GM18498 (cell line): Measurements from ENCODE around the gene CDKN2AIP.
"Not testable (repeated sequence)": the region's sequence is repeated elsewhere in the genome, so short reads cannot be mapped to it uniquely, and the experiment has no call there.

Experiments used
- ATAC-seq: cut with Tn5 transposase; IDR thresholded peaks from one replicate; pipeline ENCODE4 v1.9.1; 2021; ENCODE audit warnings: mild to moderate bottlenecking, moderate library complexity; ENCODE audit not compliant: unreplicated experiment

Gene CDKN2AIP

DNA sequence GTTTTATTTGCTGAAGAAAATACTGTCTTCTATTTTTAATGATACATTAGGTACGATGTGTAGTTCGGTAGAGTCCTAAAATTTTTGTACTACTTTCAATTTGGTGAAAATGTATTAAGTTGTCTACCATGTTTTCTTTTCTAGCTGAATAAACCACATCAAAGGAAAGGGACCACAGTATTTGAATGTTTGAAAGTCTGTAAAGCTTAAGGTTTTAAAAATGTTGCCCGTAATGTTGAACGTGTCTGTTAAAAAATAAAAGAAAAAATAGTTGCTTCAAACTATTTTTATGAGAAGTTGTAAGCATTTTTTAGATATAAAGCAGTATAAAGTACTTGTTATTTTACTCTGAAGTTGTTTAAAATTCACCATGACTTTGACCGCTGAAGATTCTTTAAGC, 3.2 kb downstream of the CDKN2AIP start:
- ATAC-seq: no peak

DNA sequence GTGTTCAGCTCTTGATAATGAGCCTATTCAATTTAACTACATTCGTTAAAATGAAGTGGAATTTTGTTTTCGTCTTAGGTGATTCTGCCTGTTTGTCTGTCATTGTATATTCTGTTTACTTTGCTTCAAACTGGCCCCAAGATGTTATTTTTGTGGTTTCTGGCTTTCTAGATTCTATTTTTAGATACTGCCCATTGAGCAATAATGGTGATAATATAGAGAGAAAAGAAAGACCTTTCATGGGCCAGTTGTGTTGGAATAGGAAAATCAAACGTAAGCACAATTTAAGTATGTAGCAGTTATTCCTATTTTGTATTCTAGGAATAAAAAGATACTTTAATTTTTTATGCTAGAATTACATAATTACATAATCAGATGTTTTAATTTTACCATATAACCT, 4.0 kb downstream of the CDKN2AIP start:
- no peak for ATAC-seq

DNA sequence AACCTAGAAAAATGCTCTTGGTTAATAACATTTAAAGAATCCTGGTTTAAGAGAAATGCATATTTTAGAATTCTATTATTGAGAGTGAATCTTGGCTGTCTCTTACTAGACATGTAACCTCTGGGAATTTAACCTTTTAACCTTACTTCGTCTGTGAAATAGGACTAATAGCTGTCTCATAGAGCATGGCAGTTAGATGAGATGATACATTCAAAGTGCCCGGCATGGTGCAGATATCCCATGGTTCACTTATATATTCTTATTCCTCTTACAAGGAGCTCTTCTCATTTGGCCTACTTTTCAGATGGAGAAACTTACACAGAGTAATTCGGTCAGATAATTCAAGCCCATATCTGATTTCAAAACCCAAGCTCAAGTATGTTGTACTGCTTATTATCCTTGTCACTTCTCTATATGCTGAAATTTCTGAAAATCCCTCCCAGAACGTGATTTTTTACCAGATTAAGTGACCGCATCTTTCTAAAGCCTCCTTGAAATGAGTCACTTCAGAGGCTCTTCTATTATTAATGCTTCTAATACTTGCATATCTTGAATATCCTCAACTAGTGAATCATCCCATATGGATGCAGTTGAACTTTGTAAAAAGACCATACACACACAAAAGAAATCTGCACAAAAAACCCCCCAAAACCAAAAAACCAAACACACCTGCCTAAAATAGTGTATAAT, 4.9 kb downstream of the CDKN2AIP start:
- no peak for ATAC-seq

DNA sequence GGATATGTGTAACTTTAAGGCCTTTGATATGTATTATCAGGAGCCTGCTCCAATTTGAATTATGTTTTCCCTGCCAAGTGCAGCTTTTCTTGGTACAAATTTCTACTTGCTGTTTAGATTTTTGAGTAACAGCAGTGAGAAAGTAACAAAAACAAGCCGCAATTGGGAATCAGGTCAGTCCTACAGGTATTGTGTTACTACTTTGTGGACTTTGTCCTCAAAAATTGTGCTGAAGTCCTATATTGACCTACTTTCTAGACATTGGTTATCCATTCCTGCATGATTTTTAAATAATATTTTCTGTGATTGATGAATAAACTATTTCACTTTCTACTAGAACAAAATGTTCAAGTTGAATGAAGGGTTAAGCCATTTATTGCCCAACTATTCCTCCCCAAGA, 5.7 kb downstream of the CDKN2AIP start:
- no peak for ATAC-seq

DNA sequence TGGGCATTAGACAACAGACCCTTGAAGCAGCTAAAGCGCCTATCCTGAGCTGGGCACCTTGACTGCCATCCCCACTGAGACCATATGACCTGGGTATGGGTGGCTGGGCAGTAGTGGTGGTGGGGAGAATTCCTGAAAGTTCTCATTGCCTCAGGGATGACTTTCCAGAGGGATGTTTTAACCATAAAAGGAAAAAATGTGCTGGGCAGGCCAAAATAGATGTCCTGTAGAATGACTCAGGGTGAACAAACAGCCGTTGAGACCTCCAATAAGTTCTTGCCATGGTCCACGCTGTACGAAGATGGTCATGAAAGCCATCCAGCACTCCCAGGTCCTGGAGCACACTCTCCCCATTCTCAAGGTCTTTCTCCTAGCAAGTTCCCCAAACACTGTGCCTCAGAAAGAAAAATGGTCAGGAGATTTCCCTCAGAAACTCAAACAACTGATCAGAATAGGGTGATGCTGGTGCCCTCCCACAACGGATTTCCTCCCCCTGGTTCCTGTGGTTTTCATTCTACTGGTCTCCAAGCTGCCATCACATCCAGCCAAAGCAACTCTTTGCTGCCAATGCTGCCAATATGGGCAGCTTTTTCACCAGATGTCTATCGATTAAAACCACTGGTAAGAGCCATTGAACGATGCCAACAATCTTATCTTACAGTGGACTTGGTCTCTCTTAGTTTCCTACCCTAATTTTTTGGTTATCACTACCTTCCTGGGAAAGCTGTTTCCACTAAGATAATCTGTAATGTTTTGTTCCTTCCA, 11.2 kb downstream of the CDKN2AIP start:
- no peak for ATAC-seq

DNA sequence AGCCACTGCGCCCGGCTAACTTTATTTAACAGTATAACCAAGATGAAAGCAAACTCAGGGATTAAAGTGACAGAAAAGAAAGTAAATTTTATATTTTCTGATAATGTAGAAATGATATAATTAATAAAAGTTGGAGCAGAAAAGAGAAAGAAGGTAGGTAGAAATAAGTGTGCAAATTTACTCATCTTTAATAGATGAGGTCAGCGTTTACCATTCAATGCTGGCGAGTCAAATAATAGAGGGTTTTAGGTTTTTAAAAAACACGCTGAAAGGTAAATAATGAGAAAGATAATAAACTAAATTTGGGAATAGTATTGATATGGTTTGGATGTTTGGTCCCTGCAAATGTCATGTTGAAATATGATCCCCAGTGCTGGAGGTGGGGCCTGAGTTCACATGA, 13.6 kb downstream of the CDKN2AIP start:
- no peak for ATAC-seq

DNA sequence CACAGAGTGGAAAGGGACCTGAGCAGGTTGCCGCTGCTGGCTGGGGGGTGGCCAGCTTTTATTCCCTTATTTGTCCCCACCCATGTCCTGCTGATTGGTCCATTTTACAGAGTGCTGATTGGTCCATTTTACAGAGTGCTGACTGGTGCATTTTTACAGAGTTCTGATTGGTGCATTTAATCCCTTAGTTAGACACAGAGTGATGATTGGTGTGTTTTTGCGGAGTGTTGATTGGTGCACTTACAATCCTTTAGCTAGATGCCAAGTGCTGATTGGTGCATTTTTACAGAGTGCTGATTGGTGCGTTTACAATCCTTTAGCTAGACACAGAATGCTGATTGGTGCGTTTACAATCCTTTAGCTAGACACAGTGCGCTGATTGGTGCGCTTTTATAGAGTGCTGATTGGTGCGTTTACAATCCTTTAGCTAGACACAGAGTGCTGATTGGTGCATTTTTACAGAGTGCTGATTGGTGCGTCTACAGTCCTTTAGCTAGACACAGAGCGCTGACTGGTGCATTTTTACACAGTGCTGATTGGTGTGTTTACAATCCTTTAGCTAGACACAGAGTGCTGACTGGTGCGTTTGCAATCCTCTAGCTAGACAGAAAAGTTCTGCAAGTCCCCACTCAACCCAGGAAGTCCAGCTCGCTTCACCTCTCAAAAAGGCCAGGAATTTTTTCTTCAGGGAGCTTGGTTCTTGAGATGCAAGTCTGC, 19.6 kb downstream of the CDKN2AIP start:
- ATAC-seq: not testable (repeated sequence)

DNA sequence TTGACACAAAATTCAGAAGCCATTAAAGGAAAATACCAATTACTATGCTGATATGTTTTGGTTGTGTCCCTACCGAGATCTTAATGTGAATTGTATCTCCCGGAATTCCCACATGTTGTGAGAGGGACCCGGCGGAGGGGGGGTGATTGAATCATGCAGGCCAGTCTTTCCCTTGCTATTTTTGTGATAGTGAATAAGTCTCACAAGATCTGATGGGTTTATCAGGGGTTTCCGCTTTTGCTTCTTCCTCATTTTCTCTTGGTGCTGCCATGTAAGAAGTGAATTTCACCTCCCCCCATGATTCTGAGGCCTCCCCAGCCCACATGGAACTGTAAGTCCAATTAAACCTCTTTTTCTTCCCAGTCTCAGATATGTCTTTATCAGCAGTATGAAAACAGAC, 21.4 kb downstream of the CDKN2AIP start:
- not testable (repeated sequence) for ATAC-seq

DNA sequence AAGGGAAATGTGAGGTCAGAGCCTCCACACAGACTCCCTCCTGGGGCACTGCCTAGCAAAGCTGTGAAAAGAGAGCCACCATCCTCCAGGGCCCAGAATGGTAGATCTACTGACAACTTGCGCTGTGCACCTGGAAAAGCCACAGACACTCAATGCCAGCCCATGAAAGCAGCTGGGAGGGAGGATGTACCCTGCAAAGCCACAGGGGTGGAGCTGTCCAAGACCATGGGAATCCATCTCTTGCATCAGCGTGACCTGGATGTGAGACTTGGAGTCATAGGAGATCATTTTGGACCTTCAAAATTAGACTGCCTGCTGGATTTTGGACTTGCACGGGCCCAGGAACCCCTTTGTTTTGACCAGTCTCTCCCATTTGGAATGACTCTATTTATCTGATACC, 22.8 kb downstream of the CDKN2AIP start:
- ATAC-seq: no peak

DNA sequence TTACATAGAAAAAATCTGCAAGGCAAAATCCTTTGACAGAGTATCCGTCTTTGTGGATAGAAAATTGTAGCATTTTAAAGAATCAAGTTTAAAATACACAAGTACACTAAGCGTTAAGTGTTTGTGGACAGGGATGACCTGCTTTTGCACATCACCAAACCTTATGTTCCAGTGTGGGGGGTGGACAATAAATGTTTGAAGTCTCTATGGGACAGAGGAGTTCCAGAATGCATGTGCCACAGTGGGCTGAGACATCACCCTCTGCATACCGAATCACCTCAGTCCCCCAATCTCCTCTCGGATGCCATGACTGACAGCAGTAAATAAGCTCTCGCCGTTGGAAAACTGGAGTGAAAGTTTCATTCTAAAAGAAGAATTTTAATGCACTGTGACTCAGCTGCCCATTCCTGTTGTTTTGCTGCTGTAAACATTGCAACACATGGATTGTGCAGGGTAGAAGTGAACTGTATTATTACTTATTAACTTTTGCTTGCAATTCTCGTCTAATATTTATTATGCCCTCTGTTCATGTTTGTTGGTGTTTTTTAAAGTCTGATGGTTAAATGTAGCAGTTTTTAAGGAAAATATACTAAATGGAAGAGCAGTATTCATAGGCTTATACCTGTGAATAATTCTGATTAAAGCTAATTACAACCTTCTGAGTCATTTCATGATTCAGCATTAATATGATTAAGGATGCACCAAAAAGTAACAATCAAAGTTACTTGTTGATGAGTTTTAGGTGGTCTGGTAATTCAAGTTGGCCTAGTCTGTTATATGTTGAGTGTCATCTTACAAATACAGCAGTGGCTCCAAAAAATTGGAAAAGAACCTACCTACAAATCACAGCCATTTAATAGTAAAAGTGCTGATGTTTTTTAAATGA, 24.0 kb downstream of the CDKN2AIP start:
- ATAC-seq: no peak

DNA sequence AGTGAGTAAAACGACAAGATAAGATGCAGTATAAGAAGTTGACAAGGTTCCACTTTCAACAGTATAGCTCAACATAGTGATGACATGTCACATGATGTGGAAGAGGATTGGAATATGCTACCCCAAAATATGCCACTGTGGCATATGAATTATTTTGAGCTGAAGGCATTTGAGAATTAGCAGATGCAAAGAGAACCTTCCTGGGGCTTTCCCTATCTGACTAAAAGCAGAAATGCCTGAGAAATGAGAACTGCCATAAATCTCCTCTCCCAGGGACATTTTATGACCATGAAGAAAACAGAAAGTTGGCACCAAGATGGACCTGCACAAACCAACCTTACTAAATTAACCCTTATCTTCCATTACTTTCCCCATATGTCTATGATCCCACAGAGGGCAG, 24.8 kb downstream of the CDKN2AIP start:
- ATAC-seq: no peak

DNA sequence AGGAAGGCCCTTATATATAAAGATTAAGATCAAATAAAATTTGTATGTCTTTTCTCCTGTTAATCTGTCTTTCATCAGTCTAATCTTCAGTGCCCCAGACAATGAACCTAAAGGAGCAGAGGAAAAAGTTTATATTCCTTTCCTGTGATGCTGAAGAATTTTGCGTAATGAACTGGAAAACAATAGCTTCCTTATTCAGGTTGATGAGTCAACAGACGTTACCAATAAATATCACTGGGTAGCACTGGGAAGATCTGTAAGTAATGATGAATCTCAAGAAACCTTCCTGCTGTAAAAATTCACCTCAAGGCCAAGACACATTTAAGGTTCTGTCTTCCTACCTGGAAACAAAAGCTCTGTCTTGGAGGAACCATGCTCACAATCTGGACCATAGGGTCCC, 25.5 kb downstream of the CDKN2AIP start:
- ATAC-seq: no peak

DNA sequence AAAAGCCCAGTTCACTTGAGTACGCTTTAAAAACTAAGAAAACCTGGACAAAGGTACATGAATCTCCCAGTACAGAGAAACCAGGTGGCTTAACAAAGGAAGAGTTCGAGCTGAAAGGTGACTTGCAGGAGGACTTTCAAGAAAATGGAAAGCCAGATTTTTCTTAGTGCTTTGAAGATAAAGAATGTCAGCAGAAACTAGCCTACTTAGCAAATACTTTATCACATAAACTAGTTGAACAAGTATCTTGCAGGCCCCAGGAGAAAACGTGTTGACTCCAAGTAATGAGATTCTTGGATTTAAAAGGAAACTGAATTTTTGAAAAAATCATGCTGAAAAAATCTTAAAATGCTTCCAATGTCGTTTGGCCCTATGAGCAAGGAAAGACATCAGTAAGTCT, 26.4 kb downstream of the CDKN2AIP start:
- ATAC-seq: no peak

DNA sequence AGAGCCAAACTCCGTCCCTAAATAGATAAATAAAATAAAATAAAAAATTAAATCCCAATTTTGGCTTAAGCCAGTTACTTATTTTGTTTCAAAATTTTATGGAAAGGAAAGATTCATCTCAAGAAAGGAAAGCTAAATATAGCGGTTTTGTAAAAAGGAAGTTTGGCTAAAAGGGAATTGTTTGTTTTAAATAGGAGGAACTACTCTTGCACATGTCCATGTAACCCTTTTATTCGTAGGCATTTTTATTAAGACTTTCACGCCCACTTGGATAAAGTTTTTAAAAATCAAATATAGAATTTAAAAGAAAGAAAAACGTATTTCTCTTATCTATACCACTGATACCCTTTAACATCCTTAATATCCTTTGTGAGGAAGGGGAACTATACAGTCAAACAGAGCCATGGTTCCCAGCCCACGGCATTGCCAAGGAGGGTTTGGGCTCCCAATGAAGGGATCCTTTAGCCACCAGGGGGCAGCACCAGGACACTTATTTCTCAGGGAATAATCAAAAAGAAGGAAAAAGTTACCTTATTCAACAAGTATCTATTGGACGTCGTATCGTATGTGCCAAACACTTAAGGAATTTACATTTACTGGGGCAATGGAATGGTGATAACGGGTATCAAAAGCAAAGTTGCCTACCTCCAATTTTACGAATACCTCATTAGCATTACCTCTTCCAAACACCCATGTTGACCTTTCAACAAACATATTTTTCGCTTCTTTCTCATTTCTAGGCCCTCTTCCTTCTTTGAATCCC, 27.7 kb downstream of the CDKN2AIP start:
- ATAC-seq: peak; percentile 87

DNA sequence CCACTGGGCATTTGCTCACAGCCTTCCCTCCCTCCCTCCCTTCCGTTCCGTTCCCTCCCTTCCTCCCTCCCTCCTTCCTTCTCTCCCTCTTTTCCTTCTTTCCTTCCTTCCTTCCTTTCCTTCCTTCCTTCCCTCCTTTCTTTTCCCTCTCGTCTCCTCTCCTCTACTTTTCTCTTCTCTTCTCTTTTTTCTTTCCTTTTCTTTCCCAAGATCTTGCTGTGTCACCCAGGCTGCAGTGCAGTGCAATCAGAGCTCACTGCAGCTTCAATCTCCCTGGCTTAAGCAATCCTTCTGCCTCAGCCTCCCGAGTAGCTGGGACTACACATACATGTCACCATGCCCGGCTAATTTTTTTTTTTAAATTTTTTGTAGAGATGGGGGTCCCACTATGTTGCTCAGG, 33.7 kb downstream of the CDKN2AIP start:
- ATAC-seq: no peak

DNA sequence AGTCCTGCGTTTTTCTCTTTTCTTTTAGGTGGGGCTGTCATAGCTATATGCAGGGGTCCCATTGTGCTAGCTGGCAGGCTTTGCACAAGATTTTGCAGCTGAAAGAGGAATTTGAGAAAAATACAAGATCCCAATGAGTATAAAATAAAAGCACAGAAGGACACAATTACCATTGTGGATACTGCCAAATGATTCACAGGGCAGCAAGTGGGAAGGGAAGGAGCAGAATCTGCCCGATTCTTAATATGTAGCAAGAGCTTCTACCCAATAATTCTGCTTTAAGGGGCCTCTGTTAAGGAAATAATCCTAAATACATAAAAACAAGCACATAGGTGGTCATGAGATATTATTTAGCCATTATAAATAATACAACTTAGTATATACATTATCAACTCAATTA, 34.5 kb downstream of the CDKN2AIP start:
- ATAC-seq: no peak

DNA sequence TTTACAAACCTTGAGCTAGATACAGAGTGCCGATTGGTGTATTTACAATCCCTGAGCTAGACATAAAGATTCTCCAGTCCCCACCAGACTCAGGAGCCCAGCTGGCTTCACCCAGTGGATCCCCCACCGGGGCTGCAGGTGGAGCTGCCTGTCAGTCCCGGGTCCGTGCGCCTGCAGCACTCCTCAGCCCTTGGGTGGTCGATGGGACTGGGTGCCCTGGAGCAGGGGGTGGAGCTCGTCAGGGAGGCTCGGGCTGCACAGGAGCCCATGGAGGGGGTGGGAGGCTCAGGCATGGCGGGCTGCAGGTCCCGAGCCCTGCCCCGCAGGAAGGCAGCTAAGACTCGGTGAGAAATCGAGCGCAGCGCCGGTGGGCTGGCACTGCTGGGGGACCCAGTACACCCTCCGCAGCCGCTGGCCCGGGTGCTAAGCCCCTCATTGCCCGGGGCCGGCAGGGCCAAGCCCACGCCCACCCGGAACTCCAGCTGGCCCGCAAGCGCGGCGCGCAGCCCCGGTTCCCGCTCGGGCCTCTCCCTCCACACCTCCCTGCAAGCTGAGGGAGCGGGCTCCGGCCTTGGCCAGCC, 38.2 kb downstream of the CDKN2AIP start:
- ATAC-seq: not testable (repeated sequence)

DNA sequence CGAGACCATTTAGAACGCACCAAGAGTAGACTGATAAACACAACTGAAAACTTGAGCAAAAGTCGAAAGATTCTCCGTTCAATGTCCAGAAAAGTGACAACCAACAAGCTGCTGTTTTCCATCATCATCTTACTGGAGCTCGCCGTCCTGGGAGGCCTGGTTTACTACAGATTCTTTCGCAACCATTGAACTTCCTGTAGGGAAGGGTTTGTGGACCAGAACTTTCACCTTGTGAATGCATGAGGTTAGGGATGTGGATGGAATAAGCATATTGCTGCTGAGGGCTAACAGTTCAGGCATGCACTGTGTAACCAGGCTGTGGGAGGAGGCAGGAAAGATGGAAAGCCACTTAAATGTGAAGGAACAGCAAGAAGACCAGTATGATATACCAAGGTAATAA, 39.6 kb downstream of the CDKN2AIP start:
- ATAC-seq: no peak

DNA sequence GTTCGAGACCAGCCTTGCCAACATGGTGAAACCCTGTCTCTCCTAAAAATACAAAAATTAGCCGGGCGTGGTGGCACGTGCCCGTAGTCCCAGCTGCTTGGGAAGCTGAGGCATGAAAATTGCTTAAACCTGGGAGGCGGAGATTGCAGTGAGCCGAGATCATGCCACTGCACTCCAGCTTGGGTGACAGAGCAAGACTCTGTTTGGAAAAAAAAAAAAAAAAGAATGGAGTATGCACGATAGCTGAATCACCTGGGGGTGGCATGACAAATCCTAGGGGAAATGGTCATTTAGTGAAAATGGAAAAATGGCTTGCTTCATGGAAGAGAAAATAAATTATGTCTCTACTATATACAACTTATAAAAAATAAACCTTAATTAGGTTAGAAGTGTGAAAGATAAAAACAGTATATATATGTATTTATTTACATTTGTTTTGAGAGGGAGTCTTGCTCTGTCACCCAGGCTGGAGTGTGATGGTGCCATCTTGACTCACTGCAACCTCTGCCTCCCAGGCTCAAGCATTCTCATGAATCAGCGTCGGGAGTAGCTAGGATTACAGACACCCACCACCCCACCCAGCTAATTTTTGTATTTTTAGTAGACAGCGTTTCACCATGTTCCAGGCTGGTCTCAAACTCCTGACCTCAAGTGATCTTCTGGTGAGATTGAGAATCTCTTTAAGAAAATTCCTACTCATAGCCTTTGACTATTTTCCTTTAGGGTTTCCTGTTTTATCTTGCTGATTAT, 41.1 kb downstream of the CDKN2AIP start:
- ATAC-seq: no peak
